HL-60/S4 treated with retinoic acid at 250 ng/mL for 4 days and 3 days (cell line): ENCODE data around the gene IMPDH2.
"Not testable (repeated sequence)": the region's sequence is repeated elsewhere in the genome, so short reads cannot be mapped to it uniquely, and the experiment has no call there.

Experiments used
- in situ Hi-C: fragments of 300-500 bp; cut with MboI; formaldehyde crosslinking; loops from 2 replicates; pipeline ENCODE4 v1.7.0; 2022; ENCODE audit warnings: low sequenced_read_pairs

The IMPDH2 gene

DNA sequence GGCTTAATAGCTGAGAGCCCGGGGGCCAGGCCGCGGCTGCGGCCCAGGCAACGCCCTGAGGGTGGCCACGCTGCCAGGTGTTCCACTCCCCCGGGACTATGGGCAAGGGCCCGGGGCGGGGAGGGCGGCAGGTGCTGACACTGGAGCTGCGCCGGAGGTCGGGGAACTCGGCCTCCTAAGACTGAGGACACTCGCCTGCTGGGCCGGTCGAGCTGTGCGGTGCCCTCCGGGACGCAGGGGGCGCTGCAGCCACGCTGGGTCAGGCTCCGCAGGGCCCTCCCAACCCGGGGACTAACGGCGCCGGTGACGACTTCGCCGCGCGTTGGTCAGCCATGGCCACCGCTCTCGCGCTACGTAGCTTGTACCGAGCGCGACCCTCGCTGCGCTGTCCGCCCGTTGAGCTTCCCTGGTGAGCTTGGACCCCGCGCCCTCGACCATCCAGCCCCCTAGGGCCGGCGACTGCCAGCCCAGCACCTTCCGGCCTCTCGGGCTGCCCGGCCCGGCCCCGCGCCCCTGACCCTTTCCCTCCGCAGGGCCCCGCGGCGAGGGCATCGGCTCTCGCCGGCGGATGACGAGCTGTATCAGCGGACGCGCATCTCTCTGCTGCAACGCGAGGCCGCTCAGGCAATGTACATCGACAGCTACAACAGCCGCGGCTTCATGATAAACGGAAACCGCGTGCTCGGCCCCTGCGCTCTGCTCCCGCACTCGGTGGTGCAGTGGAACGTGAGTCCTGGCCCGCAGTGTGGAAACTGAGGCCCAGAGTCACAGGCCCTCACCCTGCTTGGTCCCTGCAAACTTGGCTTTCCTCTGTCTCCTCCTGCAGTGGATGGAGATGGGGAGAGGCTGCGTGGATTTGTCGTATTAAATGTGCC is 7.1 kb downstream of the IMPDH2 start, which contains the start of gene NDUFAF3:
NDUFAF3 (plus strand) TSS at position 309 of the 875 bp plus-strand sequence; CDS start at position 333, 24 bp downstream.
- in situ Hi-C loops: no loop called here

DNA sequence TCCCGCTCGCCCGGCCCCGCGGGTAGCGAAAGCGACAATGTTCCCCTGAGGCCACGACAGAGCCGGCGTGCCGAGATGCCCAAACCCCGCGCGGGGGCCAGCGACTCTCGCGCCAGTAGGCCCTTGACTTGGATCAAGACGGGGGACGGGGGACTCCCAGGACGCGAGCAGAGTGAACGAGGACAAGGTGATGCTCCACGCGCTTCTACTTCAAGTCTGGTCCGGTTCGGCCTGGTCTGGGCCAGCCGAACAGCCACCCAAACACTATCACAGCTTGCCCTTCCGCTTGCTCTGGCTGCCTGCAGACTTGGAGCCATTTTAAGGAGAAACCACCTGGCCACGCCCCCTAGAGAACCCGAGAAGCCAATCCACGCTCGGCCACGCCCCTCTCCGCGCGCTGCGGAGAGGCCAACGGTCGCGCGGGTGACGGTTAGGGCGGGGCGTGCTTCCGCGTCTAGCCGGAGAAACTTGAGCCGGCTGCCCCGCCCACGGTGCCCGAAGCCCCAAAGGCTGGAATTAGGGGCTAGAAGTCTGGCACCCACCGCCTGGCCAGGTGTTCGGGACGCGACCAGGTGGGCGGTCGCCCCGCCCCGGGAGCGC is 7.9 kb downstream of the IMPDH2 start:
- in situ Hi-C loops: no loop called here

DNA sequence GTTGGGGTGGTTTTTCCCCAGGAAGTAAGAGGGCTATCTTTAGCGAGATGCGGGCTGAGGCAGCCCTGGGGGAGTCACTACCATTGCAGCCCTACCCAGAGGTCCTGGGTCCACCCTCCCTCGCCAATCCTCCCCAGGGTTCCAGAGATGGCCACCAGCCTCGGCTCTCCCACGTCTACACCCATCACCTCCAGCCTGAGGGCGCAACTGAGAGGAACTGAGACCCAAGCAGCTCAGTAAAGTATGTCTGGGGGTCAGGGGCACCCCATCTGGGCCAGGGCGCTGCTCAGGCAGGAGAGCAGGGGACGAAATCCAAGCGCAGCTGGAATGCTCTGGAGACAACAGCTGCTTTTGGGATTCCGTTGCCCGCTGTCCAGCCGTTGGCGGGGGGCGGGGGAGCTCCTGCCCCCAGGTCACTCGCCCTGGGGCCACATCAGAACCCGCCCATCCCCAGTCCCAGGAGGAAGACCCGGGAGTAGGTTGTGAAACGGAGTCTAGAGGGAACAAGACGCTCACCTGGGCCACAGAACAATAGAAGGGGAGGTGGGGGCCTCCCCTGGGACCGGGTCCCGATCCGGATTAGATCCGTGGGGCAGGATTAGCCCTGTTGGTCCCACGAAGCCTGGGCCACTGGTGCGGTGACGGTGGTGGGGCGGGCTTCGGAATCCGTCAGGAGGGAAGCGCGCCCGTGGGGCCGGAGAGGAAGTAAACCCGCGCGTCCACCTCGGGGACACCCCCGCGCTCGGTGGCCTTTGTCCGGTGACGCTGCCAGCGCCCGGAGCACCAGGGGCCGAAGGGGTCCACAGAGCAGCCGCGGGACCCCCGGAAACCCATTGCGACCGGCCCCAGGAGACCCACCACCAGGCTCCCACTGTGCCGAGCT is 8.6 kb downstream of the IMPDH2 start:
- in situ Hi-C loops: no loop called here

- in situ Hi-C loops: no loop called here
These were observed 9.3 kb downstream of the IMPDH2 start for GRCh38 chr3:49019941-49020329.

GRCh38 chr3:49018707-49019006 is 10.5 kb downstream of the IMPDH2 start:
- in situ Hi-C loops: no loop called here

DNA sequence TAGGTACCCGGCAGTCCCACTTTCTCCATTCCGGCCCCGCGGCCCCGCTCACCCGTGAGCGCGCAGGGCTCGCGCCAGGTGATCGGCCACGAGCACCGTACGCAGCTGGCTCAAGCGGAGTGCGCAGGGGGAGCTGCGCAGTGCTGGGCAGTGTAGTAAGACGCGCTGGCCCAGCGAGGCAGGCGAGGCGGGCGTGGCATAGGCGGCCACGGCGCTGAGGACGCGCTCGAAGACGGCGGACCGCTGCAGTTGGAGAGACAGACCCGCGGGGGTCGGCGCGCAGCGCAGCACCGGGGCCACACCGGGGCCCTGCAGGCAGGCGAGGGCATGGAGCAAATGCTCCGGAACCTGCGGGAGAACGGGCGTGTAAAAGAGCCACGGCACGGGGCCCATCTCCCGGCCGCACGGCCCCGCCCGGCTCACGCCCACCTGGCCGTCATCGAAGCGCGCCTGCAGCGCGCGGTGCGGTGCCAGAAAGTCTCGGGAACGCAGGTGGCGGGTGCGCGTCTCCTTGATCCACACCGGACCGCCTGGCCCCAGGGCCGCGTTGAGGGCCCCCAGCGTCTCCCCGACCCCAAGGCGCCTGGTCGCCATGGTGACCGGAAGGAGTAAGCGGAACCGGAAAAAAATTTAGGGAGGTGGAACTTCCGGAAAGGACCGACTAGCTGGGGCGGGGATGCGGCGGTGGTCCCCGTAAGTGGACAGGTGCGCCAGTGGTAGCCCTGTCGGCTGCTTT is 11.1 kb downstream of the IMPDH2 start, which contains the start of gene DALRD3:
DALRD3 (minus strand) TSS at position 610 of the 736 bp plus-strand sequence; CDS start at position 594, 16 bp downstream.
- in situ Hi-C loops: no loop called here

DNA sequence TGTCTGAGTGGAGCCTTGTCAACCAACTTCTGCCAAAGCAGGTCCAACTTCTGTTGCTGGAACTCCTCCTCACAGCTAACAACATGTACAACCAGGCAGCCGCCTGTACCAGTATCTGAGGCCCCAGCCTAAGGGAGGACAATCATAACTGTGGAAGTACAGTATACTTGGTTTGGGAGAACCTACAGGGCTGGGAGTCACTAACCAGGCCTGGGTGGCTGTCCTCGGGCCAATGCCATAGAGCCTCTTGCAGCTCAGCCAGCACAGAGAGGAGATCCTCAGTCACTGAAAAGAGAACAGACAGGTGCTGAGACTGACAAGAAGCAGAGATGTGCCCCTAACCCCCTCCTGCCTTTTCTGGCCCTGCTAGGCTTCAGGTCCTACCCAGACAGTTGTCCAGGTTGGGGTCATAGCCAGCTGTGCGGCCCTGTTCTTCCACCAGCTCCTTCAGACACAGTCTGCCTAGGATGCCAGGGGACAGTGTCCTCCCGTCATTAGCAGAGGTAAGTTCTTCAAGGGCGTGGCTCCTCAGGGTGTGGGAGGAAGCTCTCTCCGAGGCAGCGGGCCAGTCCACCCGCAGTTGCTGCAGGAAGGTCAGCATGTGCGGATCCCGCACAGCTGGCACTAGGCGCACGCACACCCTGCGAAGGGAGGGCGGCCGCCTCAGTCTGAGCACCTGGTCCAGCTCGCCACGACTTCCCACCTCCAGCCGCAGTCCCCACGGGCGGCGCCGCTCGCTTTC is 11.8 kb downstream of the IMPDH2 start:
- in situ Hi-C loops: no loop called here

GRCh38 chr3:49016414-49017228 is 12.6 kb downstream of the IMPDH2 start:
- in situ Hi-C loops: no loop called here

- in situ Hi-C loops: no loop called here
These were observed 13.4 kb downstream of the IMPDH2 start for GRCh38 chr3:49015765-49016164.

DNA sequence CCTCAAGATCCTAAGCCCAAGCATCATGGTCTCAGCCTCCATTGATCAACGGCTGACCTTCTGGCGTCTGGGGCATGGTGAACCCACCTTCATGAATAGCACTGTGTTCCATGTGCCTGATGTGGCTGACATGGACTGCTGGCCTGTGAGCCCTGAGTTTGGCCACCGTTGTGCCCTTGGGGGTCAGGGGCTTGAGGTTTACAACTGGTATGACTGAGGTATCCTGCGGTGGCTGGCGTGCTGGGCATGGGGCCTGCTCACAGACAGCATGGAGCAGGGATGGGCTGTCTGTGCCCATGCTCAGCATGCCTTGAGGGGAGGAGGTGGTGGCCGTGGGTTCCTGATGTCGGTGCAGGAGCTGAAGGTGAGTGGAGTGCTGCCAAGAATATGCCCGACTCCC is 14.1 kb downstream of the IMPDH2 start:
- in situ Hi-C loops: no loop called here

DNA sequence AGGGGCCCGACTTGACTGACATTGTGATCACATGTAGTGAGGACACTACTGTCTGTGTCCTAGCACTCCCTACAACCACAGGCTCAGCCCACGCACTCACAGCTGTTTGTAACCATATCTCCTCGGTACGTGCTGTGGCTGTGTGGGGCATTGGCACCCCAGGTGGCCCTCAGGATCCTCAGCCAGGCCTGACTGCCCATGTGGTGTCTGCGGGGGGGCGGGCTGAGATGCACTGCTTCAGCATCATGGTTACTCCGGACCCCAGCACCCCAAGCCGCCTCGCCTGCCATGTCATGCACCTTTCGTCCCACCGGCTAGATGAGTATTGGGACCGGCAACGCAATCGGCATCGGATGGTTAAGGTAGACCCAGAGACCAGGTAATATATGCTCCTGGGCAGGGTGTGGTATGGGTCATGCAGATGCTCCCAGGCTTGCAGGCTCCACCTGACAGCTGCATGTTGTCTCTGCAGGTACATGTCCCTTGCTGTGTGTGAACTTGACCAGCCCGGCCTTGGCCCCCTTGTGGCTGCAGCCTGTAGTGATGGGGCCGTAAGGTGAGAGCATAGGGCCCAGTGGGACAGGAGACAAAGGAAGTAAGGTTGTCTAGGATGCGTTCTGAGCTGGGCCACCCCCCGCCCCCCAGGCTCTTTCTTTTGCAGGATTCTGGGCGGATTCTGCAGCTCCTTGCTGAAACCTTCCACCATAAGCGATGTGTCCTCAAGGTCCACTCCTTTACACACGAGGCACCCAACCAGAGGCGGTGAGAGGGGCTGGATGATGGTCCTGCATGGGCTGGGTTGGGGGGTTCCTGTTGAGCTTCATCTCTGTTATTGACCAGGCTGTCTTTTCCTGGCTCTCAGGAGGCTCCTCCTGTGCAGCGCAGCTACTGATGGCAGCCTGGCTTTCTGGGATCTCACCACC is 15.2 kb downstream of the IMPDH2 start:
- in situ Hi-C loops: no loop called here

GRCh38 chr3:49013113-49013737 is 16.0 kb downstream of the IMPDH2 start:
- in situ Hi-C loops: no loop called here

GRCh38 chr3:49012441-49013017 is 16.7 kb downstream of the IMPDH2 start:
- in situ Hi-C loops: no loop called here

GRCh38 chr3:49009396-49009795 is 19.8 kb downstream of the IMPDH2 start:
- in situ Hi-C loops: no loop called here

DNA sequence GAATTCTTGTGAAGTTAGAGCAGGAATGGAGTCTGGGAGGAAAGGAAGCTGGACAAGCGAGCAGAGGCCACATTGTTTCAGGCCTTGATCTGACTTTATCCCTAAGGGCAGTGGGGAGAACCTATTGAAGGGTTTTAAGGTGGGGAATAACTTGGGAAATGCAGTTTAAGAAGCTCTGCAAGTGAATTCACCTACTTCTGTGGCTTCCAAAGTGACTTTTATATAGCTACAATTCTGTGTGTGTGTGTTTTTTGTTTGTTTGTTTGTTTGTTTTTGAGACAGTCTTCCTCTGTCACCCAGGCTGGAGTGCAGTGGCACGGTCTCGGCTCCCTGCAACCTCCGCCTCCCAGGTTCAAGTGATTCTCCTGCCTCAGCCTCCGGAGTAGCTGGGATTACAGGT is 20.6 kb downstream of the IMPDH2 start:
- in situ Hi-C loops: not testable (repeated sequence)

- in situ Hi-C loops: no loop called here
These were observed 21.2 kb downstream of the IMPDH2 start for GRCh38 chr3:49007771-49008528.
